HG03135 (cell line): ENCODE results near the gene UBASH3B.

Source experiments
- ATAC-seq: cut with Tn5 transposase; IDR thresholded peaks from one replicate; pipeline ENCODE4 v1.9.1; 2021; ENCODE audit warnings: mild to moderate bottlenecking, moderate library complexity; ENCODE audit not compliant: unreplicated experiment

The UBASH3B gene

GRCh38 chr11:122751292-122752070 is 96.0 kb downstream of the UBASH3B start:
- no peak for ATAC-seq

- ATAC-seq, result no peak
Measured at GRCh38 chr11:122754028-122754427, 98.5 kb downstream of the UBASH3B start.

GRCh38 chr11:122754553-122755322 is 99.2 kb downstream of the UBASH3B start:
- ATAC-seq, result no peak

GRCh38 chr11:122755409-122755808 is 99.9 kb downstream of the UBASH3B start:
- no peak for ATAC-seq

- no peak for ATAC-seq
Measured at GRCh38 chr11:122755941-122756340, 100.4 kb downstream of the UBASH3B start.

GRCh38 chr11:122756417-122756816 is 100.9 kb downstream of the UBASH3B start:
- no peak for ATAC-seq

GRCh38 chr11:122757201-122757600 is 101.7 kb downstream of the UBASH3B start:
- no peak for ATAC-seq

GRCh38 chr11:122758339-122758738 is 102.8 kb downstream of the UBASH3B start:
- no peak for ATAC-seq

GRCh38 chr11:122758974-122759373 is 103.5 kb downstream of the UBASH3B start:
- no peak for ATAC-seq

- ATAC-seq, result no peak
Measured at GRCh38 chr11:122763108-122763507, 107.6 kb downstream of the UBASH3B start.

GRCh38 chr11:122764371-122765090 is 109.0 kb downstream of the UBASH3B start:
- no peak for ATAC-seq

GRCh38 chr11:122765487-122766131 is 110.1 kb downstream of the UBASH3B start:
- ATAC-seq, result no peak

- no peak for ATAC-seq
Measured at GRCh38 chr11:122769126-122769780, 113.7 kb downstream of the UBASH3B start.

GRCh38 chr11:122772945-122773344 is 117.4 kb downstream of the UBASH3B start:
- no peak for ATAC-seq

- no peak for ATAC-seq
Measured at GRCh38 chr11:122773781-122774266, 118.3 kb downstream of the UBASH3B start.

GRCh38 chr11:122775675-122776271 is 120.3 kb downstream of the UBASH3B start:
- no peak for ATAC-seq

GRCh38 chr11:122776546-122776945 is 121.0 kb downstream of the UBASH3B start:
- ATAC-seq, result no peak

- no peak for ATAC-seq
Measured at GRCh38 chr11:122777343-122777742, 121.8 kb downstream of the UBASH3B start.

GRCh38 chr11:122778148-122778547 is 122.6 kb downstream of the UBASH3B start:
- ATAC-seq, result no peak

- ATAC-seq, result no peak
Measured at GRCh38 chr11:122779047-122779629, 123.6 kb downstream of the UBASH3B start.
